ENCODE results near the gene OPCML. TPM values are rescaled to one million over a fixed set of nuclear protein-coding genes. Genes with fewer than 3 reads are reported as not detected.

Gene OPCML
- total RNA-seq, 1 donor from 2014 or later, result 0.12 TPM

GRCh38 chr11:132549001-132549400 lies 983.3 kb downstream of the OPCML start:
- Histone ChIP-seq H3K4me1 (no peaks in the 10 kb centered on the region), H3K9me3 (no peaks in the 10 kb centered on the region), H3K4me3 (no peak overlapping the region), H3K27ac (no peak overlapping the region), H3K27me3 (ENCODE audit: low read depth) (no peaks in the 10 kb centered on the region), H3K36me3 (no peaks in the 10 kb centered on the region)
- ATAC-seq (no peak), DNase-seq (no peak)
- intact Hi-C loops (cut with DNase I), result no loop called here
- TF ChIP-seq CTCF (IDR thresholded peaks at IDR 0.05), result no peak

GRCh38 chr11:132544007-132544406 lies 988.3 kb downstream of the OPCML start:
- Histone ChIP-seq H3K36me3 (no peaks in the 10 kb centered on the region), H3K9me3 (no peaks in the 10 kb centered on the region), H3K27ac (no peak overlapping the region), H3K27me3 (ENCODE audit: low read depth) (no peaks in the 10 kb centered on the region), H3K4me3 (no peak overlapping the region), H3K4me1 (no peaks in the 10 kb centered on the region)
- DNase-seq (no peak), ATAC-seq (no peak)
- intact Hi-C loops (cut with DNase I), result no loop called here
- TF ChIP-seq CTCF (IDR thresholded peaks at IDR 0.05), result no peak

- ATAC-seq (no peak), DNase-seq (no peak)
- Histone ChIP-seq H3K4me1 (no peaks in the 10 kb centered on the region), H3K36me3 (no peaks in the 10 kb centered on the region), H3K27me3 (ENCODE audit: low read depth) (no peaks in the 10 kb centered on the region), H3K4me3 (no peak overlapping the region), H3K27ac (no peak overlapping the region), H3K9me3 (no peaks in the 10 kb centered on the region)
- no peak for TF ChIP-seq CTCF (IDR thresholded peaks at IDR 0.05)
- intact Hi-C loops (cut with DNase I), result no loop called here
Observed at GRCh38 chr11:132541794-132542193, 990.5 kb downstream of the OPCML start.

GRCh38 chr11:132540581-132540980 lies 991.7 kb downstream of the OPCML start:
- Histone ChIP-seq H3K36me3 (no peaks in the 10 kb centered on the region), H3K27me3 (ENCODE audit: low read depth) (no peaks in the 10 kb centered on the region), H3K9me3 (no peaks in the 10 kb centered on the region), H3K27ac (no peak overlapping the region), H3K4me1 (no peaks in the 10 kb centered on the region), H3K4me3 (no peak overlapping the region)
- intact Hi-C loops (cut with DNase I), result no loop called here
- ATAC-seq (no peak), DNase-seq (no peak)
- TF ChIP-seq CTCF (IDR thresholded peaks at IDR 0.05), result no peak

- ATAC-seq (no peak), DNase-seq (no peak)
- Histone ChIP-seq H3K4me3 (no peak overlapping the region), H3K4me1 (no peaks in the 10 kb centered on the region), H3K36me3 (no peaks in the 10 kb centered on the region), H3K27me3 (ENCODE audit: low read depth) (no peaks in the 10 kb centered on the region), H3K9me3 (no peaks in the 10 kb centered on the region), H3K27ac (no peak overlapping the region)
- intact Hi-C loops (cut with DNase I), result no loop called here
- TF ChIP-seq CTCF (IDR thresholded peaks at IDR 0.05), result no peak
Observed at GRCh38 chr11:132539590-132540368, 992.5 kb downstream of the OPCML start.

Measured in lower lobe of right lung (tissue), 2 donors.